ENCODE measurements around the gene RNF169. TPM values are rescaled to one million over a fixed set of nuclear protein-coding genes. Genes with fewer than 3 reads are reported as not detected.

The RNF169 gene
- total and polyA plus RNA-seq, 9 of the 15 experiments (the other 6 are each of a cell fraction or from before 2014, with no cell fraction given) = 0.68 to 18.1 (median 10.1) TPM

DNA sequence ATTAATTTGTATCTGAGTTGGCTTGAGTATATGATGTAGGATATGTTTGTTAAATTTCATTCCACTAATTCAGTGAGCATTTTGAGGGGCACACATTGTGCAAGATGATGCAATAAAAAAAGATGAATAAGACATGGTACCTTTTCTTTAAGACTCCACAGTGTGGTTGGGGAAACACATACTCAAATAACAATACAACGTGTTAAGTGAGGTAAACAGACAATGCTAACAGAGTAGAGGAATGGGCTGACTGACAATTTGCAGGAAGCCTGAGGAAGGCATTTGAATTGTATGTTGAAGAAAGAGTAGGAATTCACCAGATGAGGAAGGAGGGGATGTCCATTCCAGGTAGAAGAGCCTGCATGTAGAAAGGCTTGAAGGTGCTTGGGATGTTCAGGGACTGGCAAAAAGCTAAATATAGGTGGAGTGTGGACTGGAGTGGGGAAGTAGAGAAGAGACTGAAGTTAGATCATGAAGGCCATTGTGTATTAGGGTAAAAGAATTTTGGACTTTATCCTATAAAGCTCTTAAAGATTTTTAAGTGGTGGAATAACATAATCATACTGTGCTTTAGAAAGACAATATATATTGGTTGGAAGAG lies 6.8 kb downstream of the RNF169 start:
- H4K20me1 ChIP-seq (replicated peaks; ENCODE audit: control insufficient read depth, insufficient read depth, low read length) = no peaks in the 10 kb centered on the region
- CTCF ChIA-PET (ENCODE audit: low intra/inter-chr PET ratio) = no interaction called here
- intact Hi-C loops (cut with micrococcal nuclease) (no loop called here), in situ Hi-C loops (cut with MboI) (no loop called here)
- H3K9ac ChIP-seq (ENCODE audit: insufficient read depth in 1 of 2, low read depth in 2 of 2, low read length in 2 of 2) = no peak overlapping the region
- H3K27ac ChIP-seq (ENCODE audit: extremely low read depth, low read depth, low read length) = no peak overlapping the region
- BruUV-seq (replicated peaks) = no TSS peak
- H3K79me2 ChIP-seq (ENCODE audit: control insufficient read depth, insufficient read depth, low read length) = peaks cover 59% of the 10 kb centered on the region
- H3K4me3 ChIP-seq = no peak overlapping the region
- ATAC-seq (peak; percentile 59), FAIRE-seq (no peak), DNase-seq (ENCODE audit: extremely low read depth in 1 of 4, low spot score in 3 of 4) (no peak)
- H3K9me1 ChIP-seq (ENCODE audit: control insufficient read depth, insufficient read depth, low read length) = no peaks in the 10 kb centered on the region
- H2AFZ ChIP-seq (ENCODE audit: low read depth, low read length) = no peak overlapping the region
- peaks cover 2 to 5% of the 10 kb centered on the region in 2 experiments; a peak in 3 of 5 replicates for H3K4me1 ChIP-seq (replicated peaks in 1 of 2; ENCODE audit: control insufficient read depth in 2 of 2, insufficient read depth in 2 of 2, low read length in 2 of 2)
- H3K27me3 ChIP-seq (ENCODE audit: control insufficient read depth in 2 of 2, insufficient read depth in 2 of 2, low read length in 2 of 2) = no peaks in the 10 kb centered on the region
- H3K36me3 ChIP-seq (ENCODE audit: control insufficient read depth, insufficient read depth, low read length) = peaks cover 8% of the 10 kb centered on the region; the same call in 1 of the 3 replicates
- POLR2A ChIA-PET = no interaction called here
- no peak overlapping the region for H3K4me2 ChIP-seq (ENCODE audit: insufficient read depth, low read length)
- 30% methylated on average over 1 of the region's 1 CpG for WGBS (ENCODE audit: insufficient coverage, low coverage, missing lambda C conversion rate)
- no peaks in the 10 kb centered on the region for H3K9me3 ChIP-seq (replicated peaks; ENCODE audit: control insufficient read depth, insufficient read depth, low read depth, low read length)
- TF ChIP-seq, protein P1, sequence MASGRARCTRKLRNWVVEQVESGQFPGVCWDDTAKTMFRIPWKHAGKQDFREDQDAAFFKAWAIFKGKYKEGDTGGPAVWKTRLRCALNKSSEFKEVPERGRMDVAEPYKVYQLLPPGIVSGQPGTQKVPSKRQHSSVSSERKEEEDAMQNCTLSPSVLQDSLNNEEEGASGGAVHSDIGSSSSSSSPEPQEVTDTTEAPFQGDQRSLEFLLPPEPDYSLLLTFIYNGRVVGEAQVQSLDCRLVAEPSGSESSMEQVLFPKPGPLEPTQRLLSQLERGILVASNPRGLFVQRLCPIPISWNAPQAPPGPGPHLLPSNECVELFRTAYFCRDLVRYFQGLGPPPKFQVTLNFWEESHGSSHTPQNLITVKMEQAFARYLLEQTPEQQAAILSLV (tag; IDR thresholded peaks at IDR 0.05) = 0 out of 2 replicates have a peak, but pooled peaks have one; percentile 12
- peak; percentile 38; the same call in 1 of the 2 replicates for TF ChIP-seq CEBPG (CRISPR knock-in tag; IDR thresholded peaks at IDR 0.05)
- TF ChIP-seq CEBPG (tag; conservative IDR thresholded peaks at IDR 0.05 in 1 of 2, IDR thresholded peaks at IDR 0.05 in 1 of 2) = peak; percentile 67 to 78; a peak in 3 of 4 replicates
- TF ChIP-seq, protein P2, sequence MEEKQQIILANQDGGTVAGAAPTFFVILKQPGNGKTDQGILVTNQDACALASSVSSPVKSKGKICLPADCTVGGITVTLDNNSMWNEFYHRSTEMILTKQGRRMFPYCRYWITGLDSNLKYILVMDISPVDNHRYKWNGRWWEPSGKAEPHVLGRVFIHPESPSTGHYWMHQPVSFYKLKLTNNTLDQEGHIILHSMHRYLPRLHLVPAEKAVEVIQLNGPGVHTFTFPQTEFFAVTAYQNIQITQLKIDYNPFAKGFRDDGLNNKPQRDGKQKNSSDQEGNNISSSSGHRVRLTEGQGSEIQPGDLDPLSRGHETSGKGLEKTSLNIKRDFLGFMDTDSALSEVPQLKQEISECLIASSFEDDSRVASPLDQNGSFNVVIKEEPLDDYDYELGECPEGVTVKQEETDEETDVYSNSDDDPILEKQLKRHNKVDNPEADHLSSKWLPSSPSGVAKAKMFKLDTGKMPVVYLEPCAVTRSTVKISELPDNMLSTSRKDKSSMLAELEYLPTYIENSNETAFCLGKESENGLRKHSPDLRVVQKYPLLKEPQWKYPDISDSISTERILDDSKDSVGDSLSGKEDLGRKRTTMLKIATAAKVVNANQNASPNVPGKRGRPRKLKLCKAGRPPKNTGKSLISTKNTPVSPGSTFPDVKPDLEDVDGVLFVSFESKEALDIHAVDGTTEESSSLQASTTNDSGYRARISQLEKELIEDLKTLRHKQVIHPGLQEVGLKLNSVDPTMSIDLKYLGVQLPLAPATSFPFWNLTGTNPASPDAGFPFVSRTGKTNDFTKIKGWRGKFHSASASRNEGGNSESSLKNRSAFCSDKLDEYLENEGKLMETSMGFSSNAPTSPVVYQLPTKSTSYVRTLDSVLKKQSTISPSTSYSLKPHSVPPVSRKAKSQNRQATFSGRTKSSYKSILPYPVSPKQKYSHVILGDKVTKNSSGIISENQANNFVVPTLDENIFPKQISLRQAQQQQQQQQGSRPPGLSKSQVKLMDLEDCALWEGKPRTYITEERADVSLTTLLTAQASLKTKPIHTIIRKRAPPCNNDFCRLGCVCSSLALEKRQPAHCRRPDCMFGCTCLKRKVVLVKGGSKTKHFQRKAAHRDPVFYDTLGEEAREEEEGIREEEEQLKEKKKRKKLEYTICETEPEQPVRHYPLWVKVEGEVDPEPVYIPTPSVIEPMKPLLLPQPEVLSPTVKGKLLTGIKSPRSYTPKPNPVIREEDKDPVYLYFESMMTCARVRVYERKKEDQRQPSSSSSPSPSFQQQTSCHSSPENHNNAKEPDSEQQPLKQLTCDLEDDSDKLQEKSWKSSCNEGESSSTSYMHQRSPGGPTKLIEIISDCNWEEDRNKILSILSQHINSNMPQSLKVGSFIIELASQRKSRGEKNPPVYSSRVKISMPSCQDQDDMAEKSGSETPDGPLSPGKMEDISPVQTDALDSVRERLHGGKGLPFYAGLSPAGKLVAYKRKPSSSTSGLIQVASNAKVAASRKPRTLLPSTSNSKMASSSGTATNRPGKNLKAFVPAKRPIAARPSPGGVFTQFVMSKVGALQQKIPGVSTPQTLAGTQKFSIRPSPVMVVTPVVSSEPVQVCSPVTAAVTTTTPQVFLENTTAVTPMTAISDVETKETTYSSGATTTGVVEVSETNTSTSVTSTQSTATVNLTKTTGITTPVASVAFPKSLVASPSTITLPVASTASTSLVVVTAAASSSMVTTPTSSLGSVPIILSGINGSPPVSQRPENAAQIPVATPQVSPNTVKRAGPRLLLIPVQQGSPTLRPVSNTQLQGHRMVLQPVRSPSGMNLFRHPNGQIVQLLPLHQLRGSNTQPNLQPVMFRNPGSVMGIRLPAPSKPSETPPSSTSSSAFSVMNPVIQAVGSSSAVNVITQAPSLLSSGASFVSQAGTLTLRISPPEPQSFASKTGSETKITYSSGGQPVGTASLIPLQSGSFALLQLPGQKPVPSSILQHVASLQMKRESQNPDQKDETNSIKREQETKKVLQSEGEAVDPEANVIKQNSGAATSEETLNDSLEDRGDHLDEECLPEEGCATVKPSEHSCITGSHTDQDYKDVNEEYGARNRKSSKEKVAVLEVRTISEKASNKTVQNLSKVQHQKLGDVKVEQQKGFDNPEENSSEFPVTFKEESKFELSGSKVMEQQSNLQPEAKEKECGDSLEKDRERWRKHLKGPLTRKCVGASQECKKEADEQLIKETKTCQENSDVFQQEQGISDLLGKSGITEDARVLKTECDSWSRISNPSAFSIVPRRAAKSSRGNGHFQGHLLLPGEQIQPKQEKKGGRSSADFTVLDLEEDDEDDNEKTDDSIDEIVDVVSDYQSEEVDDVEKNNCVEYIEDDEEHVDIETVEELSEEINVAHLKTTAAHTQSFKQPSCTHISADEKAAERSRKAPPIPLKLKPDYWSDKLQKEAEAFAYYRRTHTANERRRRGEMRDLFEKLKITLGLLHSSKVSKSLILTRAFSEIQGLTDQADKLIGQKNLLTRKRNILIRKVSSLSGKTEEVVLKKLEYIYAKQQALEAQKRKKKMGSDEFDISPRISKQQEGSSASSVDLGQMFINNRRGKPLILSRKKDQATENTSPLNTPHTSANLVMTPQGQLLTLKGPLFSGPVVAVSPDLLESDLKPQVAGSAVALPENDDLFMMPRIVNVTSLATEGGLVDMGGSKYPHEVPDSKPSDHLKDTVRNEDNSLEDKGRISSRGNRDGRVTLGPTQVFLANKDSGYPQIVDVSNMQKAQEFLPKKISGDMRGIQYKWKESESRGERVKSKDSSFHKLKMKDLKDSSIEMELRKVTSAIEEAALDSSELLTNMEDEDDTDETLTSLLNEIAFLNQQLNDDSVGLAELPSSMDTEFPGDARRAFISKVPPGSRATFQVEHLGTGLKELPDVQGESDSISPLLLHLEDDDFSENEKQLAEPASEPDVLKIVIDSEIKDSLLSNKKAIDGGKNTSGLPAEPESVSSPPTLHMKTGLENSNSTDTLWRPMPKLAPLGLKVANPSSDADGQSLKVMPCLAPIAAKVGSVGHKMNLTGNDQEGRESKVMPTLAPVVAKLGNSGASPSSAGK (IDR thresholded peaks at IDR 0.05) = no peak
- TF ChIP-seq CEBPB (tag; IDR thresholded peaks at IDR 0.05) = peak; percentile 65
- TF ChIP-seq, protein P3, sequence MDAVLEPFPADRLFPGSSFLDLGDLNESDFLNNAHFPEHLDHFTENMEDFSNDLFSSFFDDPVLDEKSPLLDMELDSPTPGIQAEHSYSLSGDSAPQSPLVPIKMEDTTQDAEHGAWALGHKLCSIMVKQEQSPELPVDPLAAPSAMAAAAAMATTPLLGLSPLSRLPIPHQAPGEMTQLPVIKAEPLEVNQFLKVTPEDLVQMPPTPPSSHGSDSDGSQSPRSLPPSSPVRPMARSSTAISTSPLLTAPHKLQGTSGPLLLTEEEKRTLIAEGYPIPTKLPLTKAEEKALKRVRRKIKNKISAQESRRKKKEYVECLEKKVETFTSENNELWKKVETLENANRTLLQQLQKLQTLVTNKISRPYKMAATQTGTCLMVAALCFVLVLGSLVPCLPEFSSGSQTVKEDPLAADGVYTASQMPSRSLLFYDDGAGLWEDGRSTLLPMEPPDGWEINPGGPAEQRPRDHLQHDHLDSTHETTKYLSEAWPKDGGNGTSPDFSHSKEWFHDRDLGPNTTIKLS (IDR thresholded peaks at IDR 0.05; ENCODE audit: borderline replicate concordance, low read depth) = no peak

Data from K562 (cell line).